ENCODE data around the gene IFIT2.

The IFIT2 gene

GRCh38 chr10:89278034-89278535 is 23.8 kb upstream of the IFIT2 start:
- ChIA-PET CTCF (no interaction called here), POLR2A (interaction anchor here (0.6 kb wide), 1 partner anchor 114 kb away, joined by 11 read pairs; the partner anchor contains the start of gene IFIT1)
- no peak for DNase-seq (ENCODE audit: extremely low spot score)
- no peak for TF ChIP-seq CTCF (IDR thresholded peaks at IDR 0.05; ENCODE audit: control extremely low read depth, extremely low read depth, low read depth, missing control alignments)

GRCh38 chr10:89278900-89279392 is 22.9 kb upstream of the IFIT2 start:
- ChIA-PET POLR2A (no interaction called here), CTCF (no interaction called here)
- DNase-seq (ENCODE audit: extremely low spot score), result no peak

GRCh38 chr10:89279421-89279869 is 22.4 kb upstream of the IFIT2 start:
- POLR2A ChIA-PET, result no interaction called here
- no peak for DNase-seq (ENCODE audit: extremely low spot score)

More at GRCh38 chr10:89278900-89279392, 22.9 kb upstream of the IFIT2 start:
- TF ChIP-seq CTCF (IDR thresholded peaks at IDR 0.05; ENCODE audit: control extremely low read depth, extremely low read depth, low read depth, missing control alignments), result no peak

GRCh38 chr10:89280508-89280907 is 21.3 kb upstream of the IFIT2 start:
- ChIA-PET CTCF (interaction anchor here (1.0 kb wide), 1 partner anchor 11 kb away, joined by 5 read pairs; no protein-coding TSS in a partner anchor), POLR2A (no interaction called here)
- DNase-seq (ENCODE audit: extremely low spot score), result no peak
- TF ChIP-seq CTCF (IDR thresholded peaks at IDR 0.05; ENCODE audit: control extremely low read depth, extremely low read depth, low read depth, missing control alignments), result no peak

More at GRCh38 chr10:89279421-89279869, 22.4 kb upstream of the IFIT2 start:
- TF ChIP-seq CTCF (IDR thresholded peaks at IDR 0.05; ENCODE audit: control extremely low read depth, extremely low read depth, low read depth, missing control alignments), result no peak
- CTCF ChIA-PET, result no interaction called here

GRCh38 chr10:89281606-89282395 is 20.0 kb upstream of the IFIT2 start:
- DNase-seq (ENCODE audit: extremely low spot score), result no peak
- POLR2A ChIA-PET, result no interaction called here
- CTCF ChIA-PET, result interaction anchor here (2.3 to 3.3 kb wide), 2 partner anchors 9 to 87 kb away, joined by 9 to 11 read pairs; no protein-coding TSS in a partner anchor

More at GRCh38 chr10:89281606-89282395, 20.0 kb upstream of the IFIT2 start:
- no peak for TF ChIP-seq CTCF (IDR thresholded peaks at IDR 0.05; ENCODE audit: control extremely low read depth, extremely low read depth, low read depth, missing control alignments)

Data from GM10248 (cell line).